H1 (cell line): ENCODE results near the gene DYNLL2. TPM values are rescaled to one million over a fixed set of nuclear protein-coding genes. Genes with fewer than 3 reads are reported as not detected.
A peak's percentile ranks its signal among the peaks of the same experiment; 100 is the strongest.

ENCODE experiments used
- ATF2 ChIP-seq: IDR thresholded peaks from 2 replicates; pipeline ENCODE4 v1.6.1; 2012; ENCODE audit warnings: low read length, inconsistent platforms
- CBX8 ChIP-seq: fragments of 300-800, 300-1000 bp; sonication (generic); IDR thresholded peaks from 2 replicates; pipeline ENCODE4 v1.7.1; 2016; ENCODE audit warnings: low read depth, low read length, borderline replicate concordance
- CREB1 ChIP-seq: IDR thresholded peaks from 2 replicates; pipeline ENCODE4 v1.6.1; 2012; ENCODE audit warnings: inconsistent platforms
- CTCF ChIP-seq, 3 experiments: IDR thresholded peaks; 1 replicate in 2 of 3; 2 replicates in 1 of 3; pipeline versions ENCODE4 v1.5.1 to v1.6.1; 2011; ENCODE audit warnings: low read length in 3 of 3, mild to moderate bottlenecking in 3 of 3, inconsistent platforms in 2 of 3, low read depth in 1 of 3, moderate library complexity in 1 of 3; ENCODE audit not compliant: insufficient read depth in 1 of 3; ENCODE audit errors: control extremely low read depth in 1 of 3
- JUN ChIP-seq: IDR thresholded peaks from 2 replicates; pipeline ENCODE4 v1.6.1; 2011; ENCODE audit warnings: low read depth, mild to moderate bottlenecking, improper control_type of control experiment, low read length
- POLR2AphosphoS5 ChIP-seq: IDR thresholded peaks from 2 replicates; pipeline ENCODE4 v1.6.1; 2011; ENCODE audit warnings: low read depth, low read length
- POU5F1 ChIP-seq: IDR thresholded peaks from 2 replicates; pipeline ENCODE4 v1.6.1; 2011; ENCODE audit warnings: low read depth, mild to moderate bottlenecking, low read length, moderate library complexity
- RAD21 ChIP-seq, 2 experiments: IDR thresholded peaks in 1 of 2; conservative IDR thresholded peaks in 1 of 2; 2 replicates each; pipeline ENCODE4 v1.6.1; 2011; ENCODE audit warnings: low read depth in 2 of 2, low read length in 2 of 2, improper control_type of control experiment in 1 of 2, inconsistent platforms in 1 of 2, mild to moderate bottlenecking in 1 of 2, moderate library complexity in 1 of 2
- RFX5 ChIP-seq: IDR thresholded peaks from 2 replicates; pipeline ENCODE4 v1.6.1; 2011; ENCODE audit warnings: low read depth, low read length, improper control_type of control experiment, borderline replicate concordance
- SIN3A ChIP-seq, 2 experiments: IDR thresholded peaks in 1 of 2; conservative IDR thresholded peaks in 1 of 2; 2 replicates each; pipeline ENCODE4 v1.6.1; 2011 to 2012; ENCODE audit warnings: low read length in 2 of 2, improper control_type of control experiment in 1 of 2, low read depth in 1 of 2, mild to moderate bottlenecking in 1 of 2
- TAF1 ChIP-seq: IDR thresholded peaks from 2 replicates; pipeline ENCODE4 v1.6.1; 2011; ENCODE audit warnings: mild to moderate bottlenecking, low read depth, low read length
- TAF7 ChIP-seq: optimal IDR thresholded peaks from 2 replicates; pipeline ENCODE3; 2011; ENCODE audit warnings: low read depth, mild to moderate bottlenecking, inconsistent platforms, low read length, moderate library complexity, borderline replicate concordance
- TEAD4 ChIP-seq: IDR thresholded peaks from 2 replicates; pipeline ENCODE4 v1.6.1; 2012; ENCODE audit warnings: low read depth, low read length, inconsistent platforms, mixed read lengths
- USF2 ChIP-seq: IDR thresholded peaks from 2 replicates; pipeline ENCODE4 v1.6.1; 2011; ENCODE audit warnings: low read length, improper control_type of control experiment
- YY1 ChIP-seq: IDR thresholded peaks from 2 replicates; pipeline ENCODE4 v1.6.1; 2011; ENCODE audit warnings: low read depth, mild to moderate bottlenecking, low read length
- polyA plus RNA-seq, 7 experiments: library from polyadenylated mRNA; depleted of rRNA in 3 of 7; stranded (reverse) in 5 of 7; unstranded in 2 of 7; fragments of >200 nt in 5 of 7; fragments of 200-250 nt in 2 of 7; gene quantifications; 1 replicate in 5 of 7; 2 replicates in 1 of 7; 4 replicates in 1 of 7; pipeline versions ENCODE4 v1.2.1 to v1.2.3, GENCODE V29; 2011 to 2013; ENCODE audit warnings: missing spikeins in 2 of 7, mixed read lengths in 2 of 7
- total RNA-seq: library from RNA; stranded (reverse); fragmentation: NEBNext Ultra II Directional; extraction: Animal tissue kit (Norgen Biotek cat#: 25700); gene quantifications from 2 replicates; pipeline ENCODE4 v1.2.1, GENCODE V29; 2021

DYNLL2 gene
- total and polyA plus RNA-seq, 2 of the 8 experiments (the other 6 are each of a cell fraction or from before 2014, with no cell fraction given) = 19.8 to 52.7 TPM

- no peak for TF ChIP-seq USF2
- no peak for TF ChIP-seq TAF7
- no peak for TF ChIP-seq TAF1
- no peak for TF ChIP-seq POLR2AphosphoS5
- TF ChIP-seq CBX8 = no peak
- TF ChIP-seq YY1 = peak; percentile 75; the same call in 1 of the 2 replicates
- TF ChIP-seq RAD21 (IDR thresholded peaks at IDR 0.05 in 1 of 2, conservative IDR thresholded peaks at IDR 0.05 in 1 of 2; ENCODE audit: low read depth in 2 of 2, low read length in 2 of 2) = peak; percentile 98 to 99
- no peak for TF ChIP-seq RFX5
- 0 out of 2 replicates have a peak, but pooled peaks have one; percentile 35 for TF ChIP-seq CREB1
- TF ChIP-seq SIN3A (conservative IDR thresholded peaks at IDR 0.05 in 1 of 2, IDR thresholded peaks at IDR 0.05 in 1 of 2; ENCODE audit: low read depth in 1 of 2, low read length in 2 of 2) = no peak
- 0 out of 2 replicates have a peak, but pooled peaks have one; percentile 52 for TF ChIP-seq ATF2
- TF ChIP-seq CTCF (IDR thresholded peaks at IDR 0.05; ENCODE audit: control extremely low read depth in 1 of 3, insufficient read depth in 1 of 3, low read depth in 1 of 3, low read length in 3 of 3) = peak; percentile 86 to 99 (median 93)
- no peak for TF ChIP-seq POU5F1
- 0 out of 2 replicates have a peak, but pooled peaks have one; percentile 24 for TF ChIP-seq TEAD4
- no peak for TF ChIP-seq JUN
- TF ChIP-seq, all 59 proteins: peak for 8
Measured at GRCh38 chr17:58112970-58113631, 29.9 kb downstream of the DYNLL2 start (continued).
